K562 (cell line): Measurements from ENCODE around the gene ALDH7A1. TPM values are rescaled to one million over a fixed set of nuclear protein-coding genes. Genes with fewer than 3 reads are reported as not detected.
A peak's percentile ranks its signal among the peaks of the same experiment; 100 is the strongest.

Experiments used
- ATAC-seq: fragments of 200-7000 bp; cut with Tn5 transposase; 3 replicates; pipeline ENCODE4 v1.9.1; 2020; ENCODE audit warnings: moderate library complexity
- BruUV-seq: library from RNA; stranded (reverse); fragments of 400-500 nt; replicated peaks from 2 replicates; lab custom pipeline; 2021; lab: Mats Ljungman, UMichigan
- CTCF ChIA-PET: fragments of 300-600 bp; formaldehyde crosslinking; extraction: SDS; loops from one replicate; lab custom pipeline; 2021; ENCODE audit warnings: low intra/inter-chr PET ratio; lab: Yijun Ruan, JAX
- POLR2A ChIA-PET: fragments of 300-600, 350-650 bp; sonication (Branson Sonifier 250); formaldehyde crosslinking; extraction: SDS; loops from one replicate; lab custom pipeline; 2021; ENCODE audit warnings: antibody characterized with exemption, inconsistent platforms; lab: Yijun Ruan, JAX
- DNase-seq, 4 experiments: peaks; one replicate each; pipeline versions ENCODE4 v3.0.0 to v3.0.0-alpha.2; 2011 to 2018; ENCODE audit warnings: low spot score in 3 of 4, mixed read lengths in 3 of 4; ENCODE audit errors: extremely low read depth in 1 of 4
- FAIRE-seq: peaks from 2 replicates; lab custom pipeline; 2011; peaks lifted over from hg19 to GRCh38; lab: Jason Lieb, UNC
- H2AFZ ChIP-seq: 2 replicates; pipeline ENCODE4 v1.6.0; 2011; ENCODE audit warnings: low read depth, low read length, control low read depth, inconsistent platforms
- H3K27ac ChIP-seq: fragments of 200-600 bp; 3 replicates; pipeline ENCODE4 v1.8.0; 2011; ENCODE audit warnings: low read depth, mild to moderate bottlenecking, control low read depth, inconsistent platforms, low read length, moderate library complexity, mixed read lengths; ENCODE audit errors: extremely low read depth
- H3K27me3 ChIP-seq, 2 experiments: fragments of 300-600 bp in 1 of 2; 2 replicates in 1 of 2; 3 replicates in 1 of 2; pipeline versions ENCODE4 v1.6.0 to v1.8.0; 2011; ENCODE audit warnings: inconsistent platforms in 2 of 2, low read length in 2 of 2, mild to moderate bottlenecking in 1 of 2, mixed read lengths in 1 of 2, moderate library complexity in 1 of 2; ENCODE audit not compliant: control insufficient read depth in 2 of 2, insufficient read depth in 2 of 2
- H3K36me3 ChIP-seq: fragments of 300-600 bp; 3 replicates; pipeline ENCODE4 v1.8.0; 2011; ENCODE audit warnings: mild to moderate bottlenecking, low read length, inconsistent platforms; ENCODE audit not compliant: control insufficient read depth, insufficient read depth
- H3K4me1 ChIP-seq, 2 experiments: fragments of 200-600 bp in 1 of 2; replicated peaks in 1 of 2; 2 replicates in 1 of 2; 3 replicates in 1 of 2; pipeline versions ENCODE4 v1.5.1 to v1.8.0; 2011; ENCODE audit warnings: inconsistent platforms in 2 of 2, low read length in 2 of 2, mild to moderate bottlenecking in 1 of 2, mixed read lengths in 1 of 2, moderate library complexity in 1 of 2; ENCODE audit not compliant: control insufficient read depth in 2 of 2, insufficient read depth in 2 of 2
- H3K4me2 ChIP-seq: 2 replicates; pipeline ENCODE4 v1.6.1; 2011; ENCODE audit warnings: low read length, control low read depth, inconsistent platforms, mixed read lengths; ENCODE audit not compliant: insufficient read depth
- H3K4me3 ChIP-seq: fragments of 200-600 bp; sonication (generic), shearing (Covaris generic); 2 replicates; pipeline ENCODE4 v1.5.1; 2016; ENCODE audit warnings: control low read depth, inconsistent platforms
- H3K79me2 ChIP-seq: fragments of 200-600 bp; 3 replicates; pipeline ENCODE4 v1.8.0; 2011; ENCODE audit warnings: low read length, inconsistent platforms; ENCODE audit not compliant: control insufficient read depth, insufficient read depth
- H3K9ac ChIP-seq, 2 experiments: 2 replicates each; pipeline versions ENCODE4 v1.6.0 to v1.6.1; 2011; ENCODE audit warnings: low read depth in 2 of 2, low read length in 2 of 2, control low read depth in 1 of 2, inconsistent platforms in 1 of 2, mild to moderate bottlenecking in 1 of 2, mixed read lengths in 1 of 2; ENCODE audit not compliant: insufficient read depth in 1 of 2
- H3K9me1 ChIP-seq: one replicate; pipeline ENCODE4 v1.6.0; 2011; ENCODE audit warnings: inconsistent platforms, mild to moderate bottlenecking, low read length, moderate library complexity; ENCODE audit not compliant: control insufficient read depth, insufficient read depth
- H3K9me3 ChIP-seq: replicated peaks from 2 replicates; pipeline ENCODE4 v1.5.1; 2011; ENCODE audit warnings: low read depth, low read length, inconsistent platforms; ENCODE audit not compliant: control insufficient read depth, insufficient read depth
- H4K20me1 ChIP-seq: replicated peaks from 2 replicates; pipeline ENCODE4 v1.6.1; 2011; ENCODE audit warnings: low read length, inconsistent platforms, mixed read lengths; ENCODE audit not compliant: control insufficient read depth, insufficient read depth
- BDP1 ChIP-seq: IDR thresholded peaks from 3 replicates; pipeline ENCODE4 v1.6.1; 2011; ENCODE audit not compliant: insufficient read length, insufficient read depth
- HMGXB4 ChIP-seq: sonication (generic); formaldehyde crosslinking; IDR thresholded peaks from 2 replicates; pipeline ENCODE4 v1.8.1; 2023; ENCODE audit warnings: mild to moderate bottlenecking, missing genetic modification reagents
- MTA2 ChIP-seq: fragments of 450-650 bp; IDR thresholded peaks from 2 replicates; pipeline ENCODE4 v1.6.1; 2016; ENCODE audit warnings: low read depth
- NFRKB ChIP-seq: fragments of 450-650 bp; IDR thresholded peaks from 2 replicates; pipeline ENCODE4 v1.6.1; 2016; ENCODE audit warnings: low read depth
- PKNOX1 ChIP-seq: fragments of 450-650 bp; IDR thresholded peaks from 2 replicates; pipeline ENCODE4 v1.6.1; 2016
- RAD21 ChIP-seq, 2 experiments: fragments of 250-450 bp in 1 of 2; fragments of 450-650 bp in 1 of 2; sonication (Bioruptor Pico) in 1 of 2; formaldehyde crosslinking in 1 of 2; IDR thresholded peaks in 1 of 2; conservative IDR thresholded peaks in 1 of 2; 2 replicates each; pipeline versions ENCODE4 v1.4.0 to v1.8.0; 2020 to 2022; ENCODE audit warnings: mild to moderate bottlenecking in 2 of 2, moderate library complexity in 1 of 2
- RCOR1 ChIP-seq, 2 experiments: IDR thresholded peaks; 2 replicates each; pipeline ENCODE4 v1.6.1; 2012; ENCODE audit warnings: low read depth in 2 of 2, low read length in 2 of 2, borderline replicate concordance in 1 of 2, improper control_type of control experiment in 1 of 2
- SMAD4 ChIP-seq: fragments of 250-450 bp; sonication (Bioruptor Pico); conservative IDR thresholded peaks from 2 replicates; pipeline ENCODE4 v1.8.0; 2021; ENCODE audit warnings: inconsistent platforms, mild to moderate bottlenecking, moderate library complexity
- SMARCB1 ChIP-seq: IDR thresholded peaks from 2 replicates; pipeline ENCODE4 v1.6.1; 2011; ENCODE audit warnings: improper control_type of control experiment, low read depth; ENCODE audit not compliant: insufficient read length
- VEZF1 ChIP-seq: fragments of 200-800 bp; sonication (Bioruptor generic); IDR thresholded peaks from 2 replicates; pipeline ENCODE4 v1.6.1; 2017; ENCODE audit warnings: missing genetic modification characterization, missing compliant biosample characterization
- ZFP1 ChIP-seq: fragments of 450-650 bp; formaldehyde crosslinking; IDR thresholded peaks from 2 replicates; pipeline ENCODE4 v1.4.0; 2020; ENCODE audit warnings: mild to moderate bottlenecking, mixed read lengths
- ZFP36 ChIP-seq: fragments of 150-350 bp; IDR thresholded peaks from 2 replicates; pipeline ENCODE4 v1.6.1; 2018; ENCODE audit warnings: low read length, low read depth; ENCODE audit not compliant: partially characterized antibody
- ZNF263 ChIP-seq: sonication (generic); formaldehyde crosslinking; IDR thresholded peaks from 2 replicates; pipeline ENCODE4 v1.8.0; 2022; ENCODE audit warnings: mild to moderate bottlenecking, missing genetic modification reagents, borderline replicate concordance
- ZNF780A ChIP-seq: fragments of 250-450 bp; sonication (Bioruptor Pico); IDR thresholded peaks from 2 replicates; pipeline ENCODE4 v1.5.0; 2021; ENCODE audit warnings: mild to moderate bottlenecking
- WGBS: fragments of 100-300 bp; shearing (Covaris generic); methylation state at CpG from one replicate; pipeline ENCODE4 v1.1.6; 2016; ENCODE audit warnings: low coverage, mixed read lengths; ENCODE audit not compliant: insufficient coverage; ENCODE audit errors: missing lambda C conversion rate; 5-methylcytosine and 5-hydroxymethylcytosine counted together
- in situ Hi-C: fragments of 300-500 bp; cut with MboI; formaldehyde crosslinking; loops from 4 replicates; pipeline ENCODE4 v1.15.0; 2018; ENCODE audit warnings: inconsistent platforms, mixed read lengths
- intact Hi-C: fragments of 100-400 bp; cut with micrococcal nuclease; formaldehyde crosslinking; loops from 2 replicates; pipeline ENCODE4 v1.14.2; 2022
- polyA plus RNA-seq, 8 experiments: library from polyadenylated mRNA; depleted of rRNA in 4 of 8; stranded (reverse) in 5 of 8; unstranded in 3 of 8; fragments of >200 nt; fragmentation: Nextera tagmentation in 2 of 8; fragmentation: Illumina TruSeq in 1 of 8; extraction: Ambion mirVana in 2 of 8; extraction: Trizol in 1 of 8; gene quantifications; 2 replicates each; pipeline versions ENCODE4 v1.2.1 to v1.2.3, GENCODE V29; 2011 to 2014; ENCODE audit warnings: inconsistent platforms in 1 of 8, missing spikeins in 1 of 8
- total RNA-seq, 7 experiments: library from RNA; depleted of rRNA in 6 of 7; stranded (reverse); fragments of >200 nt in 6 of 7; fragmentation: Illumina TruSeq in 2 of 7; extraction: Trizol in 2 of 7; gene quantifications; 2 replicates each; pipeline versions ENCODE4 v1.2.1 to v1.2.3, GENCODE V29; 2011 to 2021; ENCODE audit warnings: low replicate concordance in 1 of 7
- TF ChIP-seq, protein P1 (sequence below): fragments of 250-450 bp; sonication (Bioruptor Pico); IDR thresholded peaks from 2 replicates; pipeline ENCODE4 v1.4.0; 2020; ENCODE audit warnings: borderline replicate concordance

The ALDH7A1 gene
- total and polyA plus RNA-seq, 9 of the 15 experiments (the other 6 are each of a cell fraction or from before 2014, with no cell fraction given): 0.04 to 0.49 TPM; not detected in 7

DNA sequence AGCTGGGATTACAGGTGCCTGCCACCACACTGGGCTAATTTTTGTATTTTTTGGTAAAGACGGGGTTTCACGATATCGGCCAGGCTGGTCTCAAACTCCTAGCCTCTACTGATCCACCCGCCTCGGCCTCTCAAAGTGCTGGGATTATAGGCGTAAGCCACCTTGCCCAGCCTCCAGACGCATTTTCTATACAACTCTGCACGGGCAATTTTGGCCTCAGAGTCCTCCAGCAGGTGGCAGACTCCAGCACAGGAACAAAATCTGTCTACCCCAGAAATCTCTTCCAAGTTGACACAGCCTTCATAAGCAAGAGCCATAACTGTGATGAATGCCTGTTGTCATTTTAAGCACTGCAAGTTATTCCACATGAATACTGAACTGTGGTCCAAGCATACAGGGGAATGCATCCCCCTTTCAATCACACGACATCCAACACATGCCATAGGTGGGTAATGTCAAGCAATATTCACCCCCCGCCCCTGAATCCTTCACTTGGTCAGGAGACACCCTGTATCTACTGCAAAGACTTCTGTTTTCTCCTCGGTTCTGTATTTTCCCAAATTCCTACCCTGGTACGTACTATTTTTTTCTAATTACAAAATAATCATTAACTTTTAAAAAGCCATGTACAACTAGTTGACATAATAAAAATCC lies 50.8 kb downstream of the ALDH7A1 start:
- Histone ChIP-seq H3K9ac (no peak overlapping the region), H3K9me3 (no peaks in the 10 kb centered on the region), H3K4me2 (no peak overlapping the region), H3K27me3 (peaks cover 5 to 19% of the 10 kb centered on the region in 2 experiments; a peak in 4 of 5 replicates), H3K79me2 (no peaks in the 10 kb centered on the region), H3K4me3 (no peak overlapping the region), H3K27ac (no peak overlapping the region), H3K9me1 (no peaks in the 10 kb centered on the region), H2AFZ (no peak overlapping the region), H3K4me1 (no peaks in the 10 kb centered on the region), H4K20me1 (no peaks in the 10 kb centered on the region), H3K36me3 (no peaks in the 10 kb centered on the region)
- BruUV-seq: no TSS peak
- in situ Hi-C loops: loop anchor here (5.0 kb wide), 1 partner anchor 773 kb away; no protein-coding TSS in a partner anchor
- intact Hi-C loops: loop anchor here (1.0 to 5.0 kb wide), 3 partner anchors 57 to 948 kb away; no protein-coding TSS in a partner anchor
- CTCF ChIA-PET: interaction anchor here (0.6 to 1.5 kb wide), 4 partner anchors 205 to 948 kb away, joined by 3 to 8 read pairs (median 4); no protein-coding TSS in a partner anchor
- 4% methylated on average over 12 of the region's 12 CpGs for WGBS
- FAIRE-seq (peak; percentile 88), ATAC-seq (peak; percentile 90), DNase-seq (peak; percentile 37 to 74 (median 48))
- POLR2A ChIA-PET: interaction anchor here (0.7 kb wide), 2 partner anchors 210 to 539 kb away, joined by 3 read pairs; no protein-coding TSS in a partner anchor
- TF ChIP-seq RAD21 (CRISPR knock-in tag; conservative IDR thresholded peaks at IDR 0.05 in 1 of 2, IDR thresholded peaks at IDR 0.05 in 1 of 2) (peak; percentile 55 to 72), NFRKB (no peak), SMAD4 (CRISPR knock-in tag) (no peak), MTA2 (no peak), RCOR1 (IDR thresholded peaks at IDR 0.05; ENCODE audit: borderline replicate concordance in 1 of 2, low read depth in 2 of 2, low read length in 2 of 2) (peak in 1 of 2 experiments; percentile 7; a peak in 1 of 4 replicates), SMARCB1 (no peak), ZNF780A (CRISPR knock-in tag) (no peak), ZNF263 (CRISPR knock-in tag) (no peak), HMGXB4 (no peak), ZFP1 (no peak), BDP1 (no peak), VEZF1 (CRISPR knock-in tag) (no peak), ZFP36 (peak; percentile 13), PKNOX1 (no peak)
- TF ChIP-seq, protein P1, sequence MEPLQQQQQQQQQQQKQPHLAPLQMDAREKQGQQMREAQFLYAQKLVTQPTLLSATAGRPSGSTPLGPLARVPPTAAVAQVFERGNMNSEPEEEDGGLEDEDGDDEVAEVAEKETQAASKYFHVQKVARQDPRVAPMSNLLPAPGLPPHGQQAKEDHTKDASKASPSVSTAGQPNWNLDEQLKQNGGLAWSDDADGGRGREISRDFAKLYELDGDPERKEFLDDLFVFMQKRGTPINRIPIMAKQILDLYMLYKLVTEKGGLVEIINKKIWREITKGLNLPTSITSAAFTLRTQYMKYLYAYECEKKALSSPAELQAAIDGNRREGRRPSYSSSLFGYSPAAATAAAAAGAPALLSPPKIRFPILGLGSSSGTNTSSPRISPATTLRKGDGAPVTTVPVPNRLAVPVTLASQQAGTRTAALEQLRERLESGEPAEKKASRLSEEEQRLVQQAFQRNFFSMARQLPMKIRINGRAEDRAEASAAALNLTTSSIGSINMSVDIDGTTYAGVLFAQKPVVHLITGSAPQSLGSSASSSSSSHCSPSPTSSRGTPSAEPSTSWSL (CRISPR knock-in tag): no peak
